Occipital lobe (tissue), 2 donors: Measurements from ENCODE around the gene CELF4. TPM values are rescaled to one million over a fixed set of nuclear protein-coding genes. Genes with fewer than 3 reads are reported as not detected.

Experiments
- DNase-seq: peaks from one replicate; lab custom pipeline; 2025; lab: John Stamatoyannopoulos, UW
- total RNA-seq: library from RNA; depleted of rRNA; stranded (reverse); fragments of >200 nt; gene quantifications from one replicate; pipeline ENCODE4 v1.2.3, GENCODE V29; 2014

The CELF4 gene
- total RNA-seq, 1 donor from 2014 or later, result 60.7 TPM

- no peak for DNase-seq
These were observed 16.8 kb downstream of the CELF4 start for GRCh38 chr18:37548679-37549289.

DNA sequence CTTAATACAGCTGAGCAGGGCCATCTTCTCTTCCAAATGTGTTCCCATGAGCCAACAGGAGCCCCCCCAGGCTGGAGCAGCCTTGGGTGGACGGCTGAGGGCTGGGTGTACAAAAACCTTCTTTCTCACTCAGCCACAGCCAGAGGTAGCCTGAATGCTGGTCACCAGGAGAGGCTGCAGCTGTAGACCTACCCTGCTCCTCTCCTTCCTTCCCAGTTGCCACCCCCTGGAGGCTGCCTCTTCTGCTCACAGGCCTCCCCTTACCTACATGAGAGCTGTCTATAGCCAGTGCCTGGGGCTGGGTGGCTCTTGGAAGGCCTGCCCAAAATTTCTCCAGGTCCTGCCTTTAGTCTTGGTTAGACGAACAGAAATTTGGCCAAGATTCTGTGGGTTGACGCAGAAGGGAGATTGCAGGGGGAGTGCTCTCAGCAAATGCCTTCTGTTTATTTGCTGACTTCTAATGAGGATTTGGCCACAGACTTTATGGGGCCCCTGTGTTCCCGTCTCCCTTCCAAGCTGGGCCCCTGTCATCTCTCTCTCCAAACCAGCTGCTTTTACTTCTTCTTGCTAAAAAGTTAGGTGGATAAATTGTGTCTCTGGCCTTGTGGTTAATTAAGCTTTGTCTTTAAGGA, 18.3 kb downstream of the CELF4 start:
- DNase-seq, result no peak

- DNase-seq, result no peak
These were observed 18.9 kb downstream of the CELF4 start for GRCh38 chr18:37546651-37547050.

GRCh38 chr18:37546272-37546537, 19.4 kb downstream of the CELF4 start:
- DNase-seq, result no peak

GRCh38 chr18:37545461-37546271, 19.9 kb downstream of the CELF4 start:
- peak; percentile 36 for DNase-seq

DNA sequence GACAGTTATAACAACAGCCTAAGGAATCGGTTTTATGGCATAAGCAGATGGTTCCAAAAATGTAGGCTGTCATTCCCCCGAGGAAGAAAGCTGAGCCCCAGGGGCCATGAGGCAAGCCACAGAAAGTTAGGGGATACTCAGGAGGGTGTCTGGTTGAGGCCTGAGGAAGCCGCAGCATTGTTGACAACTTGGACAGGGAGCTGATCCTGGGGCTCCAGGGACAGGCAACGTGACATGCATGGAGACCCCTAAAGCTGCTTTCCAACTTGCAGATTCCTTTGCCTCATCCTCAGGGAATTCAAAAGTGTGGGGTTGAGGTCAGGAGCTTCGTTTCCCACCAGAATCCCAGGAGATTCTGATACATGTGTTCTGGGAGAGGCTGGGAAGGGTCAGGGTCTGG, 20.9 kb downstream of the CELF4 start:
- no peak for DNase-seq

- DNase-seq, result no peak
These were observed 21.4 kb downstream of the CELF4 start for GRCh38 chr18:37544217-37544616.

GRCh38 chr18:37543321-37543720, 22.3 kb downstream of the CELF4 start:
- DNase-seq, result no peak

DNA sequence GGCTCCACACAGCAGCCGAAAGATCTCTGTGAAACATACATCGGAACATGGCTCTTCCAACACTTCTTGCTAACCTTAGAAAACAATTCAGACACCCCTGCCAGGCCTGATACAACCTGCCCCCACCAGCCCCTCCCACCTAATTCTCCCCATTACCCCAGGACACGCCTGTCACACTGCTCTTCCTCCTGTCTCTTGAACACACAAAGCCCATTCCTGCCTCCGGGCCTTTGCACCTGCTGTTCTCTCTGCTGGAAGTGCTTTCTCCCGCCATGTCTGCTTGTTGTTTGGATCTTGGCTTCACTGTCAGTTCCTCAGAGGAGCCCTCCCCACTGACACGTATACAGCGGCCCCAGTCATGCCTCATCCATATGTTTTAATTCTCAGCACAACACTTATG, 24.1 kb downstream of the CELF4 start:
- DNase-seq, result no peak

GRCh38 chr18:37540424-37541138, 25.0 kb downstream of the CELF4 start:
- no peak for DNase-seq

- no peak for DNase-seq
These were observed 26.4 kb downstream of the CELF4 start for GRCh38 chr18:37539236-37539635.

DNA sequence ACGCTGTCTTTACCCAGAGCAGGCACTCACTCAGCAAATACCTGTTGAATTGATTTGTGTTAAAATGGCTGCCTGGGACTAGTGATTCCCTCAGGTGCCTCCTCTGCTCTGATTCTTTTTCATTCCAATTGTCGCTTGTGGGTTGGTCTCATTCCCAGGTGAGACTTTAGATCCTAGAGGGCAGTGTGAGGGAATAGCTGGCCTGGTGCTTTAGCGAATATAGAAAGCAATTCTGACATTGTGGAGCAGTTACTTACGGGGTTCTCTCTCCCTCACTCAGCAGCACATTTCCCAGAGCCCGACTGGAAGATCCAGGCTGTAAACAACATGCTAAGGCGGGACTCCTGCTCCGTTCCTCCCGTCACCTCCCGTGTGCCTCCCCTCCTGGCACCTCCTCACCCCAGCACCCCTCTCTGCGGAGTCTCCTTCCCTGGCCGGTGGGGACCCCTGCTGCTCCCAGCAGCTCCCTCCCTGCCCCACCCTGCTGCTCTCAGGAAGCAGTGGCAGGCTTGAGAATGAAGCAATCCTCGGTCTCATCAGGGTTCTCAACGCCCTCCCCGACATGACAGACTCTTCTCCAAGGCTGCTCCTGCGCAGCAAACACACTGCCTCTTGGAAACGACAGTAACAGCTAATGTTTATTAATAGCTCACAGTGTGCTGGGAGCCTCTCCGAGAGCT, 26.9 kb downstream of the CELF4 start:
- peak; percentile 30 for DNase-seq

GRCh38 chr18:37537868-37538525, 27.6 kb downstream of the CELF4 start:
- DNase-seq, result peak; percentile 64

DNA sequence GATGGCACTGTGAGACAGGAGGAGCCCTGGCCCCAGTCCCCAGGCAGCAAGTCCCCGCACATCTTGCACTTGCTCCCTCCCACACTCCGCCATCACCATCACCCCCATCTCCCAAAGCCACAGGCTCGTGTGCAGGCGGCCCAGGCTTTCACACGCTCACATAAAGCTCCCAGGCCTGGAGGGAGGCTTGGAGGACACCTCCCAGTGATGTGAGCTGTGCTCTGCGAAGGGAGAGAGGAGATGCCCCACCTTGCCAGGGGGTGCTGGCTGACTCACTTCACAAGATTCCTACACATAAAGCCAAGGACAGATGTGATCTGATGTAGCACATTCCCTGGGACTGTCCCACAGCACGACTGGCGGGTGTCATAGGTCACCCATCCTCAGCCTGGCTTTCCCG, 28.9 kb downstream of the CELF4 start:
- no peak for DNase-seq

GRCh38 chr18:37535968-37536367, 29.6 kb downstream of the CELF4 start:
- no peak for DNase-seq

DNA sequence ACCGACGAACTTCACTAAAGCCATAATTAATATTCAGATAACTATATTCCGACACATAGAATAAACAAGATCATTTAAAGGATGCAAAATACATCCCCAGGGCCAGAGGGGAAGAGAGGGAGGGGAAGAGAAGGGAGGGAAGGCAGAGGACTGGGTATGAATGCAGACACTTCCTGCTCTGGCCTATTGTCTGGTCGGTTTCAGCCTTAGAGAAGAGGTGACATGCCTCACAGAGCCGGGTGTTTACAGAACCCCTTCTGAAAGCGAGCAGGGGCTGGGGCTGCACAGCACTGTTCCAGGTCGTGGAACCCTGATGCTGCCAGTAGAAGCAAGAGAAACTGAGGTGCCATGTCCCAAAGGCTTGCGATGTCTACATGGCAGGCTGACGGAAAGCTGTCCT, 31.0 kb downstream of the CELF4 start:
- DNase-seq, result no peak

GRCh38 chr18:37533647-37534584, 31.7 kb downstream of the CELF4 start:
- DNase-seq, result no peak

DNA sequence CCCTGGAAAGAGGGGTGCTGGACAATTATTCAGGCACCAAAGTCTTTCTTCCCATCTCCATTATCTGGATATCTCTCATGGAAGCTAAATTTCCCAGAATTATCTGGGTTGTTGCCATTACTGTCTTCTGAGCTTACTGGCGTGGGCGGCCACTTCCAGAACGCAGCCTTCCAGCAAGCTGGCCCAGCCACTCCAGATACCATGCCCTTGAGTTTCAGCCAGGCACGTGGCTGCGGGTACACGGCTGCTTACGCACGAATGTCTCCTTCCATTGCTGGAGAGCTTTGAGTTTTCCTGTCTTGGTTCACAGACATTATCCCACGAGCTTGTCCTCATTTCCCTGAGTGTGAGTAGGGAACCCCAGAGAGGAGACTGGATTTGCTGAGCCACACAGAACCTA, 32.7 kb downstream of the CELF4 start:
- peak; percentile 60 for DNase-seq

DNA sequence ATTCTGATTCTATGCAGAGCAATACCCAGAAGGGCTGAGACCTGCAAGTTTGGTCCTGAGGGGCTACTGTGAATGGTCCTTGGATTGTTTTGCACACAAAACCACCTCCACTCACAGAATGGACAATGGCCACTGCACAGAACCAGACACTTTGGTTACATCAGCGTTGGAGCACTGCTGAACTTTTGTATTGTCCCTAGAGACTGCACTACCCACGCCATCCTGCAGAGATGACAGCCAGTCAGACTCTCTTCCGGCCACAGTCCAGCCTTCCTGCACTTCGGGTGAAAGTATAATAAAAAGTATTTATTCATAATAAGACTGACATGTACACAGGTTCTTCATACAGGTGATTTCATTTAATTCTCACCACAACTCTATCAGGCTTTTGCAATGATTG, 35.7 kb downstream of the CELF4 start:
- no peak for DNase-seq

DNA sequence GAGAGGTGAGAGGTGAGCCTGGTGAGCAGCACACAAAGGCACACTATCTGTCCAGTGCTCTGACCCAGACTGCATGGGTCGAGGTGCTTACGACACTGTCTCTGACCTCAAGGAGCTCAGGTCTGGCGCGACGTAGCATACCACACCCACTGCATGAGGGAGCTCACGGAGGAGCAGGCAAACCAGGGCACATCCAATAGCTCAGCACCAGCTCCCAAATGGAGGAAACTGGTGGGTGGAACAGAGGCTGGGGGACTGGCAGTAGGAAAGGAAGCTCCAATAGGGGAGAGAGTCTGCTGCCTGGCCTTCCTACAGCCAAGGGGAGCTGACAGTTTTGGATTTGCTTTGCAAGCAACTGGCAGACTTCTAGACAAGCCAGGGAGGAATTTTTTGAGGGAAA, 36.3 kb downstream of the CELF4 start:
- DNase-seq, result no peak
